Right lobe of liver (tissue), 6 donors: ENCODE results near the gene RPUSD1. TPM values are rescaled to one million over a fixed set of nuclear protein-coding genes. Genes with fewer than 3 reads are reported as not detected.
A peak's percentile ranks its signal among the peaks of the same experiment; 100 is the strongest.

ENCODE experiments used
- ATAC-seq, 4 donors: fragments of 200-7000 bp; cut with Tn5 transposase; one replicate each; pipeline ENCODE4 v1.9.1; 2020; ENCODE audit warnings: mild to moderate bottlenecking in 4 of 4, moderate library complexity in 4 of 4
- DNase-seq, 3 donors: peaks; one replicate each; pipeline ENCODE4 v3.0.0-alpha.2; 2020
- H3K27ac ChIP-seq, 3 donors: fragments of 200-600 bp; one replicate each; pipeline ENCODE4 v1.8.0; 2022
- H3K27me3 ChIP-seq, 2 donors: fragments of 200-600 bp; one replicate each; pipeline ENCODE4 v1.8.0; 2022
- H3K36me3 ChIP-seq, 4 donors: fragments of 200-600 bp; sonication (generic) in 1 of 4; one replicate each; pipeline versions ENCODE4 v1.5.1 to v1.8.0; 2017 to 2022; ENCODE audit warnings: control low read depth in 1 of 4
- H3K4me1 ChIP-seq, 4 donors: fragments of 200-600 bp; sonication (generic) in 1 of 4; one replicate each; pipeline versions ENCODE4 v1.5.1 to v1.8.0; 2017 to 2022; ENCODE audit warnings: control low read depth in 1 of 4
- H3K4me3 ChIP-seq, 3 donors: fragments of 200-600 bp; one replicate each; pipeline ENCODE4 v1.8.0; 2022
- H3K9me3 ChIP-seq, 4 donors: fragments of 200-600 bp; sonication (generic) in 1 of 4; one replicate each; pipeline versions ENCODE4 v1.5.1 to v1.8.0; 2017 to 2022; ENCODE audit warnings: control low read depth in 1 of 4
- CTCF ChIP-seq, 4 donors: fragments of 200-600 bp in 3 of 4; fragments of 450-650 bp in 1 of 4; IDR thresholded peaks; one replicate each; pipeline versions ENCODE4 v1.5.1 to v1.8.0; 2016 to 2022; ENCODE audit warnings: antibody characterized with exemption in 4 of 4, mild to moderate bottlenecking in 2 of 4
- POLR2A ChIP-seq: fragments of 450-650 bp; IDR thresholded peaks from one replicate; pipeline ENCODE4 v1.6.1; 2017; ENCODE audit warnings: antibody characterized with exemption, mild to moderate bottlenecking
- WGBS: methylation state at CpG from one replicate; pipeline ENCODE4 v1.1.6; 2018; ENCODE audit warnings: low coverage, low lambda C conversion rate; ENCODE audit not compliant: insufficient coverage; ENCODE audit errors: missing lambda C conversion rate; 5-methylcytosine and 5-hydroxymethylcytosine counted together
- intact Hi-C, 2 donors: fragments of 100-400 bp; cut with DNase I; formaldehyde crosslinking; loops; one replicate each; pipeline versions ENCODE4 v1.11.2 to v1.14.1; 2022
- total RNA-seq, 6 experiments: library from RNA; depleted of rRNA in 2 of 6; stranded (reverse); fragments of >200 nt in 2 of 6; fragmentation: NEBNext Ultra II Directional in 3 of 6; extraction: Animal tissue kit (Norgen Biotek cat#: 25700) in 3 of 6; gene quantifications; one replicate each; pipeline versions ENCODE4 v1.1.0 to v1.2.4, GENCODE V29; 2016 to 2023
- donor health status: DM: no; HTN: yes; CAD: no.
- donor health status: DM: no; HTN: no; CAD: no.
- donor health status: DM: no; HTN: no; CAD: no.
- donor health status: DM: no; HTN: yes; CAD: no.
- donor health status: DM: no; HTN: yes; CAD: no.

RPUSD1 gene
- total RNA-seq, 6 experiments from 2014 or later, result 5.1 to 16.2 (median 6.6) TPM

DNA sequence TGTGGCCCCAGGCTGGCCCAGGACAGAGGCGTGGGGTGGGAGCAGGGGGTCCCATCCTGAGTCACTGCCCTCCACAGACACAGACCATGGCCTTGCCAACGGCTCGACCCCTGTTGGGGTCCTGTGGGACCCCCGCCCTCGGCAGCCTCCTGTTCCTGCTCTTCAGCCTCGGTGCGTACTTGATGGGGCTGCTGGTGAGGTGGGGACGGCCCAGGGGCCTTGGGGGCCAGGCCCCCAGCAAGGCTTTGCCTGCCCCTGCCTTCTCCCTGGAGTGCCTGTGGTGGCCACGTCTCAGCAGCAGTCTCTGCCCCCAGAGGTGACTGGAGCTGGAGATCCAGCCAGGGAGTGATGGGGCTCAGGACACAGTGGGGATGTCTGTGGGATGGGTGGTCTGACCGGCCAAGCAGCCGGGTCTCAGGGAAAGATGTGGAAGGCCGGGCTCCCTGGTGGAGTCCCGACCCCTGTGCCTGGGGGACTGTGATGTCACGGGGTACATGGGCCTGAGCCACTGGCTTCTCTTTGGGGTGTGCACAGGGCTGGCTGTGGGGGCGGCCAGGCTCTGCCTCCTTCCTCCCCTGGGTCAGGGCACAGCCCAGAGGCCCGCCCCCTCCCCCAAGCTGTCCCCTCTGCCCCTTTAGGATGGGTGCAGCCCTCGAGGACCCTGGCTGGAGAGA, 25.4 kb downstream of the RPUSD1 start:
- H3K4me3 ChIP-seq, result no peak overlapping the region
- no peak for DNase-seq

GRCh38 chr16:761625-762513, 26.3 kb downstream of the RPUSD1 start:
- DNase-seq (no peak), ATAC-seq (no peak)
- TF ChIP-seq CTCF (IDR thresholded peaks at IDR 0.05) (no peak), POLR2A (no peak)
- Histone ChIP-seq H3K4me1 (no peaks in the 10 kb centered on the region), H3K4me3 (no peak overlapping the region), H3K36me3 (no peaks in the 10 kb centered on the region), H3K27me3 (no peaks in the 10 kb centered on the region), H3K9me3 (no peaks in the 10 kb centered on the region), H3K27ac (no peak overlapping the region)
- intact Hi-C loops, result no loop called here
- whole genome bisulfite sequencing, result no CpG with 5 or more reads among the region's 22 CpGs

More for the DNA sequence above, 25.4 kb downstream of the RPUSD1 start:
- WGBS, result 60% methylated on average over 4 of the region's 17 CpGs
- TF ChIP-seq POLR2A (no peak), CTCF (IDR thresholded peaks at IDR 0.05) (no peak)
- intact Hi-C loops, result no loop called here
- H3K27me3 ChIP-seq, result no peaks in the 10 kb centered on the region
- no peaks in the 10 kb centered on the region for H3K9me3 ChIP-seq
- H3K27ac ChIP-seq, result no peak overlapping the region
- no peaks in the 10 kb centered on the region for H3K4me1 ChIP-seq
- ATAC-seq, result no peak
- H3K36me3 ChIP-seq, result no peaks in the 10 kb centered on the region

DNA sequence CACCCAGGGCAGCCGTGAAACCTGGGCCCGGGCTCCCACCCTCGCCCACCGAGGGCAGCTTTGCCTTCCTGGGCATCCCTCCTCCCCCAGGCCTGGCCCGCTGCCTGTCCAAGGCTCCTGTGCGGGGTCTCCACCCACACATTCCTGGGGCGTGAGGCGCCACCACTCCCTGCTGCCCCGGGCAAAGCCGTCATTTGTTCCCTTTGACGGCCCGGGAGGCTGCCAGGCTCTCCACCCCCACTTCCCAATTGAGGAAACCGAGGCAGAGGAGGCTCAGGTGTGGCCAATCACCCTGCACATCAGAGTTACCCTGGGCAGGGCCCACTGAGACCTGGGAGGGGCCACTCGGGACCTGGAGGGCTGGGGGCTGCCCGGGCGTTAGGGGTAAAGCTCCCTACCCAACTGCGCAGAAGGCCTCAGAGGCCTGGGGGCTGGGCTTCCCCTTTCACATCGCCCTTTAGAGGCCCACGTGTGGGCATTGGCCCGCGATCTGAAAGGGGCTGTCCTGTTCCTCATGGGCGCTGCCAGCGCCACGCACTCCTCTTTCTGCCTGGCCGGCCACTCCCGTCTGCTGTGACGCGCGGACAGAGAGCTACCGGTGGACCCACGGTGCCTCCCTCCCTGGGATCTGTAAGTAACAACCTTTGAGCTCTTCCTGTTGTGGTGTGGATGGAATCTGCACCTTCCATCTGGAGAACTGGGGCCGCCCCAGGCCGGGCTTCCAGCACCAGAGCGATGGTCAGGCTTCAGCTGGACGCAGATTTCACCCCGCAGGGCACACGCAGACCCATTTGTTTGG, 27.4 kb downstream of the RPUSD1 start, which contains the start of gene MSLN:
Gene MSLN (plus strand): TSS at position 190 of the 799 bp plus-strand sequence. CDS start 1,947 bp downstream, outside the sequence.
- ATAC-seq, result no peak
- intact Hi-C loops, result no loop called here
- no peak for DNase-seq

DNA sequence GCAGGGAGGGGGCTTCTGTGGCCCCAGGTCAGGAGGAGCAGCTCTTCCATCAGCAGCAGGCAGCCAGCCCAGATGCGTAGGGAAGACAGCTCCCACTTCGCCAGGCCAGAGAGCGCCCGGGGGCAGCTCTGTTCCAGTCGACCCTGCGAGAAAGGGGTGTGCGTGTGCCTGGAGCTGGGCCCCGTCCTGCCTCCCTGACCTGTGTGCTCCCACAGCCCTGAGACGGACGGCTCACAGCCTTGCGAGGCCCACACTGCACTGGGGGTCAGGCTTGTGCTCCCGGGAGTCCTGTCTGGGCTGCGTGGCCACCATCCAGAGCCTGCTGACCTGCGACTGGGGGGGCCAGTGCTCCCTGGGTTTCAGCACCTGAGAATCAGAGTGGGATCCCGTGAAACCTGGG, 28.1 kb downstream of the RPUSD1 start:
- no CpG with 5 or more reads among the region's 15 CpGs for WGBS
- ATAC-seq, result no peak
- Histone ChIP-seq H3K27me3 (no peaks in the 10 kb centered on the region), H3K27ac (no peak overlapping the region), H3K36me3 (no peaks in the 10 kb centered on the region), H3K9me3 (no peaks in the 10 kb centered on the region), H3K4me1 (no peaks in the 10 kb centered on the region), H3K4me3 (no peak overlapping the region)
- intact Hi-C loops, result no loop called here
- peak in 1 of 3 donors; percentile 49 for DNase-seq
- no peak for TF ChIP-seq CTCF (IDR thresholded peaks at IDR 0.05)
- no peak for TF ChIP-seq POLR2A

More for the DNA sequence above, 27.4 kb downstream of the RPUSD1 start, which contains the start of gene MSLN:
- Histone ChIP-seq H3K4me1 (no peaks in the 10 kb centered on the region), H3K27ac (no peak within 1 kb of the TSS), H3K27me3 (no peaks in the 10 kb centered on the region), H3K36me3 (no peaks in the 10 kb centered on the region), H3K9me3 (no peaks in the 10 kb centered on the region), H3K4me3 (no peak within 1 kb of the TSS)
- no peak for TF ChIP-seq POLR2A
- 53% methylated on average over 2 of the region's 37 CpGs for WGBS
